HepG2 (cell line): ENCODE measurements around the gene SF3A2. TPM values are rescaled to one million over a fixed set of nuclear protein-coding genes. Genes with fewer than 3 reads are reported as not detected.

ENCODE experiments used
- AKAP8 ChIP-seq: sonication (generic); formaldehyde crosslinking; IDR thresholded peaks from 2 replicates; pipeline ENCODE4 v1.5.1; 2020; ENCODE audit warnings: mild to moderate bottlenecking, missing genetic modification reagents
- CAMTA2 ChIP-seq: sonication (generic); formaldehyde crosslinking; IDR thresholded peaks from 2 replicates; pipeline ENCODE4 v1.4.0; 2020; ENCODE audit warnings: mild to moderate bottlenecking, missing genetic modification reagents, borderline replicate concordance
- CEBPB ChIP-seq: IDR thresholded peaks from 2 replicates; pipeline ENCODE4 v1.6.1; 2011; ENCODE audit warnings: low read depth, low read length, improper control_type of control experiment, borderline replicate concordance
- ELF3 ChIP-seq: IDR thresholded peaks from 2 replicates; pipeline ENCODE4 v1.6.1; 2016; ENCODE audit warnings: missing genetic modification reagents, missing compliant biosample characterization
- HNRNPH1 ChIP-seq: fragments of 200-400 bp; formaldehyde crosslinking; optimal IDR thresholded peaks from 2 replicates; pipeline ENCODE3; 2017; ENCODE audit warnings: mild to moderate bottlenecking, low read depth, low read length
- HOXA7 ChIP-seq: sonication (generic); formaldehyde crosslinking; IDR thresholded peaks from 2 replicates; pipeline ENCODE4 v1.8.1; 2022; ENCODE audit warnings: mild to moderate bottlenecking, missing genetic modification reagents, moderate library complexity
- IRF9 ChIP-seq: sonication (generic); formaldehyde crosslinking; IDR thresholded peaks from 2 replicates; pipeline ENCODE4 v1.8.0; 2022; ENCODE audit warnings: missing genetic modification reagents, mild to moderate bottlenecking, borderline replicate concordance
- JDP2 ChIP-seq: sonication (generic); formaldehyde crosslinking; IDR thresholded peaks from 2 replicates; pipeline ENCODE4 v1.8.1; 2022; ENCODE audit warnings: missing genetic modification reagents, borderline replicate concordance
- KDM5A ChIP-seq: fragments of 200-600 bp; sonication (generic); IDR thresholded peaks from 2 replicates; pipeline ENCODE4 v1.7.0; 2018; ENCODE audit warnings: antibody characterized with exemption, mild to moderate bottlenecking, low read length, borderline replicate concordance
- MED1 ChIP-seq: sonication (generic); formaldehyde crosslinking; IDR thresholded peaks from 2 replicates; pipeline ENCODE4 v1.4.0; 2020; ENCODE audit warnings: missing genetic modification reagents
- MYNN ChIP-seq: sonication (generic); formaldehyde crosslinking; IDR thresholded peaks from 2 replicates; pipeline ENCODE4 v1.4.0; 2020; ENCODE audit warnings: mild to moderate bottlenecking, low read depth, missing genetic modification reagents
- PRPF4 ChIP-seq: fragments of 200-400 bp; formaldehyde crosslinking; IDR thresholded peaks from 2 replicates; pipeline ENCODE4 v1.6.1; 2016; ENCODE audit warnings: low read length, low read depth; ENCODE audit not compliant: poor library complexity, severe bottlenecking
- SAP130 ChIP-seq: IDR thresholded peaks from 2 replicates; pipeline ENCODE4 v1.6.1; 2016; ENCODE audit warnings: low read depth
- SMAD3 ChIP-seq: sonication (generic); formaldehyde crosslinking; IDR thresholded peaks from 2 replicates; pipeline ENCODE4 v1.4.0; 2020; ENCODE audit warnings: missing genetic modification reagents
- TOPORS ChIP-seq: sonication (generic); formaldehyde crosslinking; IDR thresholded peaks from 2 replicates; pipeline ENCODE4 v1.8.0; 2023; ENCODE audit warnings: mild to moderate bottlenecking, missing genetic modification reagents
- ZFP36L1 ChIP-seq: sonication (generic); formaldehyde crosslinking; IDR thresholded peaks from 2 replicates; pipeline ENCODE4 v1.8.0; 2022; ENCODE audit warnings: mild to moderate bottlenecking, missing genetic modification reagents, moderate library complexity
- ZFP90 ChIP-seq: sonication (generic); formaldehyde crosslinking; IDR thresholded peaks from 2 replicates; pipeline ENCODE4 v1.8.0; 2022; ENCODE audit warnings: missing genetic modification reagents, mild to moderate bottlenecking, inconsistent platforms, borderline replicate concordance
- ZKSCAN1 ChIP-seq: fragments of 150-350 bp; IDR thresholded peaks from 2 replicates; pipeline ENCODE4 v1.6.1; 2014; ENCODE audit warnings: low read length
- ZNF101 ChIP-seq: sonication (generic); formaldehyde crosslinking; IDR thresholded peaks from 2 replicates; pipeline ENCODE4 v1.4.0; 2020; ENCODE audit warnings: mild to moderate bottlenecking, low read depth, missing genetic modification reagents, borderline replicate concordance
- ZNF124 ChIP-seq: sonication (generic); formaldehyde crosslinking; IDR thresholded peaks from 2 replicates; pipeline ENCODE4 v1.4.0; 2020; ENCODE audit warnings: missing genetic modification reagents
- ZNF20 ChIP-seq: sonication (generic); formaldehyde crosslinking; IDR thresholded peaks from 2 replicates; pipeline ENCODE4 v1.4.0; 2020; ENCODE audit warnings: mild to moderate bottlenecking, moderate library complexity, missing genetic modification reagents
- ZNF567 ChIP-seq: sonication (generic); formaldehyde crosslinking; IDR thresholded peaks from 2 replicates; pipeline ENCODE4 v1.8.1; 2023; ENCODE audit warnings: mild to moderate bottlenecking, missing genetic modification reagents, borderline replicate concordance
- ZSCAN5A ChIP-seq: sonication (generic); formaldehyde crosslinking; IDR thresholded peaks from 2 replicates; pipeline ENCODE4 v1.8.0; 2022; ENCODE audit warnings: mild to moderate bottlenecking, missing genetic modification reagents, borderline replicate concordance
- polyA plus RNA-seq, 8 experiments: library from polyadenylated mRNA; depleted of rRNA in 3 of 8; stranded (reverse) in 7 of 8; unstranded in 1 of 8; fragments of >200 nt; fragmentation: Illumina TruSeq in 4 of 8; extraction: Trizol in 4 of 8; gene quantifications; 2 replicates each; pipeline versions ENCODE4 v1.2.1 to v1.2.3, GENCODE V29; 2011 to 2016; ENCODE audit warnings: low read depth in 4 of 8, missing spikeins in 1 of 8, mixed read lengths in 1 of 8; ENCODE audit not compliant: insufficient read depth in 1 of 8
- total RNA-seq, 5 experiments: library from RNA; depleted of rRNA; stranded (reverse); fragments of >200 nt; fragmentation: Illumina TruSeq; extraction: Trizol; gene quantifications; 2 replicates each; pipeline ENCODE4 v1.2.3, GENCODE V29; 2016; ENCODE audit warnings: low read depth in 1 of 5
- TF ChIP-seq, protein P1 (sequence below): IDR thresholded peaks from 2 replicates; pipeline ENCODE4 v1.6.1; 2016; ENCODE audit warnings: missing genetic modification reagents, missing compliant biosample characterization
- TF ChIP-seq, protein P2 (sequence below): sonication (generic); formaldehyde crosslinking; IDR thresholded peaks from 2 replicates; pipeline ENCODE4 v1.9.0; 2021; ENCODE audit warnings: missing genetic modification reagents, borderline replicate concordance
- TF ChIP-seq, protein P3 (sequence below): sonication (generic); formaldehyde crosslinking; IDR thresholded peaks from 2 replicates; pipeline ENCODE4 v1.8.1; 2023; ENCODE audit warnings: mild to moderate bottlenecking, moderate library complexity, missing genetic modification reagents

Gene SF3A2
- total and polyA plus RNA-seq, 2 of the 13 experiments (the other 11 are each of a cell fraction or from before 2014, with no cell fraction given): 8.6 to 8.8 TPM

DNA sequence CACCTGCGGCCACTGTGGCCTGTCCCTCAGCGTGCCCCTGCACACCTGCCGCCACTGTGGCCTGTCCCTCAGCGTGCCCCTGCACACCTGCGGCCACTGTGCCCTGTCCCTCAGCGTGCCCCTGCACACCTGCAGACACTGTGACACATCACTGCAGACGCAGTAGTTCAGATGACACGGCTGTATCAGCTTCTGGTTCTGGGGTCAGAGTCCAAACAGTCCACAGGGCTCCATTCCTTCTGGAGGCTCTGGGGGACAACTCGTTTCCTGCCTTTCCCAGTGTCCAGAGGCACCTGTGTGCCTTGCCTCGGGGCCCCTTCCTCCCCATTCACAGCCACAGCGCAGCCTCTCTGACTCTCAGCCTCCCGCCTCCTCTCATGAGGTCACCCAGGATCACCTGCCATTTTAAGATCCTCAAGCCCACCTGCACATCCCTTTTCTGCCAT is 5.5 kb downstream of the SF3A2 start (continued):
- TF ChIP-seq PRPF4 (no peak), AKAP8 (CRISPR knock-in tag) (no peak), MYNN (CRISPR knock-in tag) (no peak), IRF9 (CRISPR knock-in tag) (no peak), JDP2 (CRISPR knock-in tag) (no peak), ZNF101 (CRISPR knock-in tag) (no peak), HOXA7 (CRISPR knock-in tag) (no peak), ZNF20 (no peak), ZNF567 (CRISPR knock-in tag) (no peak), SMAD3 (no peak), TOPORS (CRISPR knock-in tag) (no peak), SAP130 (CRISPR knock-in tag) (peak; percentile 88), ZNF124 (CRISPR knock-in tag) (no peak), HNRNPH1 (no peak), MED1 (CRISPR knock-in tag) (peak; percentile 45; the same call in 1 of the 2 replicates), KDM5A (no peak), ZSCAN5A (CRISPR knock-in tag) (no peak), CAMTA2 (CRISPR knock-in tag) (no peak), ZKSCAN1 (no peak), ZFP36L1 (CRISPR knock-in tag) (no peak), ELF3 (CRISPR knock-in tag) (peak; percentile 62; the same call in 1 of the 2 replicates), ZFP90 (CRISPR knock-in tag) (no peak), CEBPB (no peak)
- TF ChIP-seq, protein P1, sequence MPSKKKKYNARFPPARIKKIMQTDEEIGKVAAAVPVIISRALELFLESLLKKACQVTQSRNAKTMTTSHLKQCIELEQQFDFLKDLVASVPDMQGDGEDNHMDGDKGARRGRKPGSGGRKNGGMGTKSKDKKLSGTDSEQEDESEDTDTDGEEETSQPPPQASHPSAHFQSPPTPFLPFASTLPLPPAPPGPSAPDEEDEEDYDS: peak; percentile 55
- TF ChIP-seq, protein P2, sequence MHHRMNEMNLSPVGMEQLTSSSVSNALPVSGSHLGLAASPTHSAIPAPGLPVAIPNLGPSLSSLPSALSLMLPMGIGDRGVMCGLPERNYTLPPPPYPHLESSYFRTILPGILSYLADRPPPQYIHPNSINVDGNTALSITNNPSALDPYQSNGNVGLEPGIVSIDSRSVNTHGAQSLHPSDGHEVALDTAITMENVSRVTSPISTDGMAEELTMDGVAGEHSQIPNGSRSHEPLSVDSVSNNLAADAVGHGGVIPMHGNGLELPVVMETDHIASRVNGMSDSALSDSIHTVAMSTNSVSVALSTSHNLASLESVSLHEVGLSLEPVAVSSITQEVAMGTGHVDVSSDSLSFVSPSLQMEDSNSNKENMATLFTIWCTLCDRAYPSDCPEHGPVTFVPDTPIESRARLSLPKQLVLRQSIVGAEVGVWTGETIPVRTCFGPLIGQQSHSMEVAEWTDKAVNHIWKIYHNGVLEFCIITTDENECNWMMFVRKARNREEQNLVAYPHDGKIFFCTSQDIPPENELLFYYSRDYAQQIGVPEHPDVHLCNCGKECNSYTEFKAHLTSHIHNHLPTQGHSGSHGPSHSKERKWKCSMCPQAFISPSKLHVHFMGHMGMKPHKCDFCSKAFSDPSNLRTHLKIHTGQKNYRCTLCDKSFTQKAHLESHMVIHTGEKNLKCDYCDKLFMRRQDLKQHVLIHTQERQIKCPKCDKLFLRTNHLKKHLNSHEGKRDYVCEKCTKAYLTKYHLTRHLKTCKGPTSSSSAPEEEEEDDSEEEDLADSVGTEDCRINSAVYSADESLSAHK: no peak
- TF ChIP-seq, protein P3, sequence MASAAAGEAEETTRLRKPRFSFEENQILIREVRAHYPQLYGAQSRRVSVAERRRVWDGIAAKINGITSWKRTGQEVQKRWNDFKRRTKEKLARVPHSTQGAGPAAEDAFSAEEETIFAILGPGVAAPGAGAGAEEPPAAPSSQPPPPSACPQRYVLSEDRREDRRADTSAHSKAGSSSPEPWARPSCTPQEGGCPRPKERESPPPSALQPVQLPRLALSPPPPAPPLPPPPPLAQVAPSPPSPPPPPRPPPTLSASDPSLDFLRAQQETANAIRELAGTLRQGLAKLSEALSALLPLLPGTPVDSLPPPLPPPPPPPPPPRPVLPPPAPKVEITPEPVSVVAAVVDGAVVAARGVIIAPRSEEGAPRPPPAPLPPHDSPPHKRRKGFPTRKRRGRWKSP (CRISPR knock-in tag): no peak
